Prostate gland (tissue), 2 donors: ENCODE measurements around the gene OSR1. TPM values are rescaled to one million over a fixed set of nuclear protein-coding genes. Genes with fewer than 3 reads are reported as not detected.

ENCODE experiments used
- DNase-seq: peaks from one replicate; pipeline ENCODE4 v3.0.0-alpha.2; 2019; ENCODE audit warnings: low spot score
- H3K27ac ChIP-seq, 2 donors: fragments of 200-600 bp; sonication (generic); 2 replicates each; pipeline ENCODE4 v1.5.1; 2017 to 2019
- H3K27me3 ChIP-seq: fragments of 200-600 bp; sonication (generic); replicated peaks from 2 replicates; pipeline ENCODE4 v1.5.1; 2019; ENCODE audit not compliant: insufficient read depth
- H3K36me3 ChIP-seq, 2 donors: fragments of 200-600 bp; sonication (generic); 1 replicate in 1 of 2; 2 replicates in 1 of 2; pipeline versions ENCODE4 v1.5.1 to v1.8.1; 2017 to 2019
- H3K4me1 ChIP-seq: fragments of 200-600 bp; sonication (generic); replicated peaks from 2 replicates; pipeline ENCODE4 v1.5.1; 2019
- H3K4me3 ChIP-seq, 2 donors: fragments of 200-600 bp; sonication (generic); 2 replicates each; pipeline ENCODE4 v1.5.1; 2017 to 2019
- H3K9me3 ChIP-seq: fragments of 200-600 bp; sonication (generic); 2 replicates; pipeline ENCODE4 v1.5.1; 2017
- POLR2A ChIP-seq: fragments of 450-650 bp; IDR thresholded peaks from one replicate; pipeline ENCODE4 v1.6.1; 2016; ENCODE audit warnings: antibody characterized with exemption, mild to moderate bottlenecking
- WGBS: methylation state at CpG from one replicate; pipeline ENCODE4 v1.1.5; 2018; 5-methylcytosine and 5-hydroxymethylcytosine counted together
- intact Hi-C: fragments of 100-400 bp; cut with DNase I; formaldehyde crosslinking; loops from one replicate; pipeline ENCODE4 v1.14.2; 2022
- microRNA-seq: library from miRNA; unstranded; fragments of <30 nt; microRNA quantifications from one replicate; pipeline ENCODE4, GENCODE V29; 2016
- small RNA-seq, 2 donors: library from RNA; depleted of rRNA; stranded (forward); fragments of <200 nt; gene quantifications; one replicate each; pipeline ENCODE3, GENCODE V24; 2016
- total RNA-seq, 2 donors: library from RNA; depleted of rRNA; stranded (reverse); fragments of >200 nt; gene quantifications; one replicate each; pipeline ENCODE4 v1.1.0, GENCODE V29; 2016

OSR1 gene
- total RNA-seq, 2 donors from 2014 or later, result 9.3 to 47.9 TPM

GRCh38 chr2:19301706-19302105, 56.7 kb downstream of the OSR1 start:
- no peaks in the 10 kb centered on the region for H3K27me3 ChIP-seq
- 76% methylated on average over 4 of the region's 4 CpGs for WGBS
- H3K4me1 ChIP-seq, result no peaks in the 10 kb centered on the region
- H3K27ac ChIP-seq, result no peak overlapping the region
- intact Hi-C loops, result no loop called here
- no peaks in the 10 kb centered on the region for H3K9me3 ChIP-seq
- no peak for TF ChIP-seq POLR2A
- no peaks in the 10 kb centered on the region for H3K36me3 ChIP-seq
- H3K4me3 ChIP-seq, result no peak overlapping the region
- DNase-seq, result no peak

Small RNA genes lying within 50 kb of the gene (microRNA-seq; reads per million reads assigned to microRNA genes)
- 2.3 reads per million, percentile 32 among the genes with 10 or more reads in this experiment for gene MIR4757

Small RNA genes lying within 50 kb of the gene (small RNA-seq; reads per million reads assigned to genes)
- 0.20 to 0.28 reads per million in 2 donors for gene MIR4757
